NB4 (cell line): Measurements from ENCODE around the gene BRSK2.

ENCODE experiments used
- CTCF ChIP-seq: IDR thresholded peaks from one replicate; pipeline ENCODE4 v1.5.1; 2012; ENCODE audit warnings: low read depth, low read length
- MAX ChIP-seq: IDR thresholded peaks from 2 replicates; pipeline ENCODE4 v1.6.1; 2011; ENCODE audit warnings: low read depth, low read length
- MYC ChIP-seq: IDR thresholded peaks from 2 replicates; pipeline ENCODE4 v1.6.1; 2011; ENCODE audit warnings: low read depth, low read length
- POLR2A ChIP-seq: IDR thresholded peaks from 2 replicates; pipeline ENCODE4 v1.6.1; 2011; ENCODE audit warnings: mild to moderate bottlenecking; ENCODE audit not compliant: insufficient read length; ENCODE audit errors: extremely low read depth

- TF ChIP-seq MAX (no peak), CTCF (no peak), POLR2A (no peak), MYC (no peak)
Observed at GRCh38 chr11:1422981-1423380, 33.2 kb downstream of the BRSK2 start.
